Measurements from ENCODE around the gene RPL36A.

RPL36A gene

GRCh38 chrX:101390664-101391525 lies at the start of gene RPL36A:
TSS of gene RPL36A (plus strand) at chrX:101391011. CDS start at chrX:101391044, 33 bp downstream.
- DNase-seq (ENCODE audit: low read depth in 2 of 2), result peak; percentile 79 to 80

GRCh38 chrX:101347859-101348451 lies 42.9 kb upstream of the RPL36A start:
- no peak for DNase-seq (ENCODE audit: low read depth in 2 of 2)

GRCh38 chrX:101348452-101349192 lies 42.2 kb upstream of the RPL36A start, which contains the start of gene TIMM8A:
TSS of gene TIMM8A (minus strand) at chrX:101348742. CDS start at chrX:101348664, 78 bp downstream.
- peak; percentile 17 to 27 for DNase-seq (ENCODE audit: low read depth in 2 of 2)

GRCh38 chrX:101349193-101349562 lies 41.6 kb upstream of the RPL36A start:
- DNase-seq (ENCODE audit: low read depth in 2 of 2), result no peak

- DNase-seq (ENCODE audit: low read depth in 2 of 2), result no peak
Measured at GRCh38 chrX:101357166-101357795, 33.5 kb upstream of the RPL36A start.

GRCh38 chrX:101359966-101360365 lies 30.8 kb upstream of the RPL36A start:
- no peak for DNase-seq (ENCODE audit: low read depth in 2 of 2)

- DNase-seq (ENCODE audit: low read depth in 2 of 2), result no peak
Measured at GRCh38 chrX:101360390-101360789, 30.4 kb upstream of the RPL36A start.

GRCh38 chrX:101362116-101362515 lies 28.7 kb upstream of the RPL36A start:
- no peak for DNase-seq (ENCODE audit: low read depth in 2 of 2)

- no peak for DNase-seq (ENCODE audit: low read depth in 2 of 2)
Measured at GRCh38 chrX:101362757-101363156, 28.1 kb upstream of the RPL36A start.

GRCh38 chrX:101365301-101365795 lies 25.5 kb upstream of the RPL36A start:
- no peak for DNase-seq (ENCODE audit: low read depth in 2 of 2)

GRCh38 chrX:101368800-101369199 lies 22.0 kb upstream of the RPL36A start:
- DNase-seq (ENCODE audit: low read depth in 2 of 2), result no peak

GRCh38 chrX:101369687-101370086 lies 21.1 kb upstream of the RPL36A start:
- DNase-seq (ENCODE audit: low read depth in 2 of 2), result no peak

GRCh38 chrX:101370888-101371504 lies 19.8 kb upstream of the RPL36A start:
- DNase-seq (ENCODE audit: low read depth in 2 of 2), result no peak

GRCh38 chrX:101377547-101377946 lies 13.3 kb upstream of the RPL36A start:
- no peak for DNase-seq (ENCODE audit: low read depth in 2 of 2)

GRCh38 chrX:101383679-101384205 lies 7.1 kb upstream of the RPL36A start:
- no peak for DNase-seq (ENCODE audit: low read depth in 2 of 2)

- no peak for DNase-seq (ENCODE audit: low read depth in 2 of 2)
Measured at GRCh38 chrX:101385026-101385684, 5.7 kb upstream of the RPL36A start.

GRCh38 chrX:101385795-101386541 lies 4.8 kb upstream of the RPL36A start, which contains the start of gene BTK:
TSS of gene BTK (minus strand) at chrX:101386191. CDS start at chrX:101375284, 10,907 bp downstream.
- DNase-seq (ENCODE audit: low read depth in 2 of 2), result no peak

- no peak for DNase-seq (ENCODE audit: low read depth in 2 of 2)
Measured at GRCh38 chrX:101386542-101386885, 4.3 kb upstream of the RPL36A start.

- DNase-seq (ENCODE audit: low read depth in 2 of 2), result no peak
Measured at GRCh38 chrX:101388604-101389003, 2.2 kb upstream of the RPL36A start.

- DNase-seq (ENCODE audit: low read depth in 2 of 2), result no peak
Measured at GRCh38 chrX:101391831-101392230, 1.0 kb downstream of the RPL36A start.

Data from fibroblast of skin of left quadriceps (primary cell).